GM18873 (cell line): ENCODE results near the gene RGS17.
"Not testable (repeated sequence)": the region's sequence is repeated elsewhere in the genome, so short reads cannot be mapped to it uniquely, and the experiment has no call there.

Experiments
- ATAC-seq: cut with Tn5 transposase; IDR thresholded peaks from one replicate; pipeline ENCODE4 v1.9.1; 2021; ENCODE audit warnings: mild to moderate bottlenecking, moderate library complexity, moderate number of reproducible peaks; ENCODE audit not compliant: unreplicated experiment, low FRiP score

The RGS17 gene

GRCh38 chr6:152966168-152966894, 164.8 kb downstream of the RGS17 start:
- not testable (repeated sequence) for ATAC-seq

GRCh38 chr6:152959333-152959732, 171.7 kb downstream of the RGS17 start:
- no peak for ATAC-seq

- ATAC-seq = no peak
These were observed 173.3 kb downstream of the RGS17 start for GRCh38 chr6:152957796-152958195.
